Dendritic cell treated with granulocyte-macrophage colony-stimulating factor and Interleukin-4, amounts not matched to agents 40 ng/mL and 50 ng/mL, for 4 days (primary cell): ENCODE data around the gene YAP1.

Experiments
- H3K27ac Mint-ChIP-seq: one replicate; pipeline ENCODE4 v1.8.0; 2022; ENCODE audit warnings: mild to moderate bottlenecking, mixed read lengths
- H3K27me3 Mint-ChIP-seq: one replicate; pipeline ENCODE4 v1.8.0; 2022; ENCODE audit warnings: mild to moderate bottlenecking, mixed read lengths
- H3K36me3 Mint-ChIP-seq: one replicate; pipeline ENCODE4 v1.8.0; 2022; ENCODE audit warnings: low read depth, mixed read lengths
- H3K4me1 Mint-ChIP-seq: one replicate; pipeline ENCODE4 v1.8.0; 2022; ENCODE audit warnings: low read depth, mixed read lengths
- H3K4me3 Mint-ChIP-seq: one replicate; pipeline ENCODE4 v1.8.0; 2022; ENCODE audit warnings: mild to moderate bottlenecking, moderate library complexity, mixed read lengths
- H3K9me3 Mint-ChIP-seq: one replicate; pipeline ENCODE4 v1.8.0; 2022; ENCODE audit warnings: mixed read lengths
- intact Hi-C: fragments of 100-400 bp; cut with micrococcal nuclease; formaldehyde crosslinking; loops from one replicate; pipeline ENCODE4 v1.15.0; 2022

Gene YAP1

DNA sequence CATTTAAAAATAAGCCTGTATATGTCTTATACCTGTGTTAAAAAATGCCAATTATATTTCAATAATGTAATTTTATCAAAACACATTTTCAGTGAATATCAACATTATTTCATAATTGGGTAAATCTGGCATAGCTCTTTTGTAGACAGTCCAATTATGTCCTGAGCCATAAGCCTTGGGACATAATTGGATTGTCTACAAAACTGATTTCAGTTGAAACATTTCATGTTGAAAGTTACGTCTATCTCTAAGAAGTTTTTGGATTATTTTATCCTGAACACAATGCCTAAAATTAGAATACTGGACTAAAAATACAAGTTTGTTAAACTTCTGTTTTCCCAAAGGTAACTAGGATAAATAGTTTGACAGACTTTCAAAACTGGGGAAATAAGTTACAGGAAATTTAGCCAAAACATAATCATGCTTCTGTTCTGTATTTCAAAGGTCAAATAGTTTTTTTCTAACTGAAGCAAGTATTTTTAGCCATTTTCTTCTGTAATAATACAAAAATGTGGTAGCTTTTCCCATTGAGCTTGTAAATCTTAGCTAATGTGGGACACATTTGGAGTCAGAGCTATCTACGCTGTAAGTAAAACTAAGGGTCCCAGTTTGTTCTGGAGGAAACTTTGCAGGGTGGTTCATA is 106.3 kb downstream of the YAP1 start:
- Mint-ChIP-seq H3K9me3 (no peaks in the 10 kb centered on the region), H3K4me3 (no peak overlapping the region), H3K36me3 (no peaks in the 10 kb centered on the region), H3K27me3 (peaks cover 12% of the 10 kb centered on the region), H3K4me1 (no peaks in the 10 kb centered on the region), H3K27ac (no peak overlapping the region)
- intact Hi-C loops = no loop called here

DNA sequence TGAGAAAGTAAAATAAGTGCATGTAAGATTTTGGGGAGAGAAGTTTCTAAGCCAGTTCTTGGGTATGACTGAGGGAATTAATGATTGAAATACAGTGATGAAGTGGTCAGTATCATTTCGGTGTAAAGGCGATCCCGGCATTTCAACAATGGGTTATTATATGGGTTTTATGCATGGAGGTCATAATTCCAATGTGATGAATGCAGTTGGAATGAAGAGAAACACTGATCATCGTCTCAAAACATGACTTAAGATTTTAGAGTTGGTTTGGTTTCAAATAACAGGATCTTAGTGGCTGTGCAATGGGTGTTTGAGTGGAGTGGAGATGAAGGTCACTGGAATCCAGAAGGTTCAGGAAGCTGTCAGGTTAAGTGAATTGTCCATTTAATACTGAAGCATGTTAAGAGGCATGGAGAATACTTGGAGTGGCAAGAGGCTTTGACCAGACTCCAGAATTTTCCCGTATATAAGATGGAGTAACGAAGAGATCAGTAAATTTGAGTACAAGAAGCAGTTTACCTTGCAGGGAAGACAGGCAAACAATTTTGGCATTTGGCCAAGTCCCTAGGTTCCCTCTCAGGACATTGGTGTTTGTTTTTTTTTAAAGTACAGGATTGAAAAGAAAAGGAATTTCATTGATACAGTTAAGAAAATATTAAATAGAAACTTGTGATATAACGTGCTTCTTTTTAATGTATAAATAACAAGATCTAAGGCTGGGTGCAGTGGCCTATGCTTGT is 110.7 kb downstream of the YAP1 start:
- no peak overlapping the region for H3K27ac Mint-ChIP-seq
- no peak overlapping the region for H3K4me3 Mint-ChIP-seq
- no peaks in the 10 kb centered on the region for H3K36me3 Mint-ChIP-seq
- H3K4me1 Mint-ChIP-seq = no peaks in the 10 kb centered on the region
- H3K9me3 Mint-ChIP-seq = no peaks in the 10 kb centered on the region
- intact Hi-C loops = no loop called here
- H3K27me3 Mint-ChIP-seq = peaks cover 6% of the 10 kb centered on the region

DNA sequence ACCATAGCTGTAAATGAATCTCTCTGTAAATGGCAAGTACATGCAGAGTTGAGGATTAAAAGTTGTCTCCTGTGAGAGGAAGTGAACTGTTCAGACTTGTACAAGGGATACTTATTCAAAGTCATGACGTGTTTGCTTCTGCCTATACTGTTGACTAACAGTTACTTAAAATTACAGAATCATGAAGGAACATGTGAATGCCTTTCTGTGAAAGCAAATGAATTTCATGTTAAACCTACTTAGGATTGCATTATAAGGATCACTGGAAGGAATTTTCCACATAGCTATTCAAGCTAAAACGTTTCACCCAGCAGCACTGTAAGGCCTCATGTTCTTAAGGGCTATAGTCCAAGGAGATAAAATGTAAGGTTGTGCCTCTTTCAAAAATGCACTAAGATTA is 113.6 kb downstream of the YAP1 start:
- intact Hi-C loops = no loop called here
- H3K27ac Mint-ChIP-seq = no peak overlapping the region

DNA sequence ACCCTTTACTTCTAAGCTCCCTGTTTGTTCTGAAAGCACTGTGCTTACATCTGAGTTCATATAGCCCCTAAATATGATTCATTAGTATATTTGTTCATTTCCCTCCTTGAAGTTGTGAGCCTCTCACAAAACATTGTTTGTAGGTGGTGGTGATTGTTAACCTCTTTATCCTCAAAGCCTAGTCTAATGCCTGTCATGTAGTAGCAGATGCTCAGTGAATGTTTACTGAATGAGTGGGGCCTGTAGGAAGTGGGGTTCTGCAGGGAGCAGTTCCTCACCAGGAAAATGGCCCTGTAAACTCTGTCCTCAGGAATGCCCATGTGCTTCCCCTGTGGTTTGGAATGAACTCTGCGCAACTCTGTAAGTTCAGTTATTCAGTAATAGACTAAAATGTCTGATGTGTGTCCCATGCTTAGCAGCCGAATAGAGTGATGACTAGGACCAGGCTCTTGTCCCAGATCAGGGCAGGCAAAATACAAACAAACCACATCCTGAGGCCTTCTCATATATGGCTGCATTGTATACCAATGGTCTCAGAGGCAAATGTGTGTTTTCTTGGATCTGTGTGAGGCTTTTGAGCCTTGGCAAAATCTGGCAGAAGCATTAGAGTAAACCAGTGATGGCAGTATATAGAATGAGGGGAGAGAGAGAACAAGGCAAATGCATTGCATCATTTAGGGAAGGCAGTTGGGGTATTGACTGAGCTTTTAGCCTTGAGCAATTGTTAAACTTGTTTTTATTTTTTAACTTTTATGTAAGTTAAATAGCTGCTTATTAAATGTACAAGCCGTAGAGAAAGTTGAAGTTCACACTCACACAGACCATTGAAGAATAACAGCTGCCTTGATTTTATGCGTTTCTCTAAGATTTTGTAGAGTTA is 115.7 kb downstream of the YAP1 start:
- H3K36me3 Mint-ChIP-seq = no peaks in the 10 kb centered on the region
- H3K4me1 Mint-ChIP-seq = no peaks in the 10 kb centered on the region
- H3K27ac Mint-ChIP-seq = no peak overlapping the region
- no peak overlapping the region for H3K4me3 Mint-ChIP-seq
- H3K9me3 Mint-ChIP-seq = no peaks in the 10 kb centered on the region
- intact Hi-C loops = no loop called here
- peaks cover 6% of the 10 kb centered on the region for H3K27me3 Mint-ChIP-seq

More for the DNA sequence above, 113.6 kb downstream of the YAP1 start:
- H3K9me3 Mint-ChIP-seq = no peaks in the 10 kb centered on the region
- H3K27me3 Mint-ChIP-seq = peaks cover 8% of the 10 kb centered on the region
- H3K4me1 Mint-ChIP-seq = no peaks in the 10 kb centered on the region
- H3K4me3 Mint-ChIP-seq = no peak overlapping the region
- H3K36me3 Mint-ChIP-seq = no peaks in the 10 kb centered on the region

DNA sequence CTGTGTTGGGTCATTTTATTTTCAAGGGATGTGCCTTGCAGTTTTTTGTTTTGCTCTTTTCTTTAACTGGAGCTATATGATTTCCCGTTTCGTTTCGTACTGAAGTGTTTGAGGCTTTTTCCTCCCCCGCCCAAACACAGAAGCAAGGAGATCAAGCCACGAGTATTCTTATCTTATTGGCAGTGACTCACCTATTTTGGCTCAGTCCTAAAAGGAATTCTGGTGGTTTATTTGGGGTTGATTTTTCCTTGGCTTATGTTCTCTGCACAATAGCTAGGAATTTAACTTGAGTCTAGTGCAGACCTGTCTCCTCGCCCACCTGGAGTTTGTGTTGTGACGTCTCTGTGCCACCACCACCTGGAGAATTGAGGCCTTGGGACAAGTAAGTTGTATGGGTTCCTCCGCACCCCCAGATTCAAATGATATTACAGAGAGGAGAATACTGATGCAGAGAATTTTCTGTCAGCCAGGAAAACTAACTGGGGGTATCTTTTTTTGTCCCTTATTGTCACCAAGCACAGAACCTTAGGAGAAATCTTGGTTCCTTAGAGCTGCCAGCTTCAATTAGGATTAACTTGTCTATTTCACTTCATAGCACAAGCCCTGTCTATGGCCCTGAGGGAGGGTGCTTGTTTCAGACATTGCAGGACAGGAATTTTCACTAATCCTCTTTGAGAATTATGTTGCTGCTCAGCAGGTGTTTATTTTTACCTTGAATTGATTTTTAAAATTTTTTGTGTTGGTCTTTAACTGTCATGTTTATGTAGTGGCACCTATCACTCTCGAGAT is 116.6 kb downstream of the YAP1 start:
- no peak overlapping the region for H3K27ac Mint-ChIP-seq
- H3K27me3 Mint-ChIP-seq = peaks cover 6% of the 10 kb centered on the region
- intact Hi-C loops = no loop called here
- H3K36me3 Mint-ChIP-seq = no peaks in the 10 kb centered on the region
- no peak overlapping the region for H3K4me3 Mint-ChIP-seq
- no peaks in the 10 kb centered on the region for H3K4me1 Mint-ChIP-seq
- no peaks in the 10 kb centered on the region for H3K9me3 Mint-ChIP-seq

DNA sequence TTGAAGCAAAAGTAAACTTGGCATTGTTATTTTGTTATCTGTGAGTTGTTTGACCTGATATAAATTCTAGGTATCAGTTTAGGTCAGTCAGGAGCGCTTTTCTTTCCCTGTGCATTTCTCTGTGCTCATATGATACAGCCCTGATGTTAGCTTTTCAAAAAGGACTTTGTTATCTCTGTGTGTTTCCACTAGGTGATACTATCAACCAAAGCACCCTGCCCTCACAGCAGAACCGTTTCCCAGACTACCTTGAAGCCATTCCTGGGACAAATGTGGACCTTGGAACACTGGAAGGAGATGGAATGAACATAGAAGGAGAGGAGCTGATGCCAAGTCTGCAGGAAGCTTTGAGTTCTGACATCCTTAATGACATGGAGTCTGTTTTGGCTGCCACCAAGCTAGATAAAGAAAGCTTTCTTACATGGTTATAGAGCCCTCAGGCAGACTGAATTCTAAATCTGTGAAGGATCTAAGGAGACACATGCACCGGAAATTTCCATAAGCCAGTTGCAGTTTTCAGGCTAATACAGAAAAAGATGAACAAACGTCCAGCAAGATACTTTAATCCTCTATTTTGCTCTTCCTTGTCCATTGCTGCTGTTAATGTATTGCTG is 119.4 kb downstream of the YAP1 start:
- Mint-ChIP-seq H3K4me1 (no peaks in the 10 kb centered on the region), H3K27ac (no peak overlapping the region), H3K9me3 (no peaks in the 10 kb centered on the region), H3K27me3 (peaks cover 9% of the 10 kb centered on the region), H3K4me3 (no peak overlapping the region), H3K36me3 (no peaks in the 10 kb centered on the region)
- intact Hi-C loops = no loop called here

DNA sequence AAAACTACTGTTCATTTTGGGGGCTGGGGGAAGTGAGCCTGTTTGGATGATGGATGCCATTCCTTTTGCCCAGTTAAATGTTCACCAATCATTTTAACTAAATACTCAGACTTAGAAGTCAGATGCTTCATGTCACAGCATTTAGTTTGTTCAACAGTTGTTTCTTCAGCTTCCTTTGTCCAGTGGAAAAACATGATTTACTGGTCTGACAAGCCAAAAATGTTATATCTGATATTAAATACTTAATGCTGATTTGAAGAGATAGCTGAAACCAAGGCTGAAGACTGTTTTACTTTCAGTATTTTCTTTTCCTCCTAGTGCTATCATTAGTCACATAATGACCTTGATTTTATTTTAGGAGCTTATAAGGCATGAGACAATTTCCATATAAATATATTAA is 119.9 kb downstream of the YAP1 start:
- Mint-ChIP-seq H3K9me3 (no peaks in the 10 kb centered on the region), H3K27me3 (peaks cover 12% of the 10 kb centered on the region), H3K4me1 (no peaks in the 10 kb centered on the region), H3K4me3 (no peak overlapping the region), H3K27ac (no peak overlapping the region), H3K36me3 (no peaks in the 10 kb centered on the region)
- intact Hi-C loops = no loop called here

DNA sequence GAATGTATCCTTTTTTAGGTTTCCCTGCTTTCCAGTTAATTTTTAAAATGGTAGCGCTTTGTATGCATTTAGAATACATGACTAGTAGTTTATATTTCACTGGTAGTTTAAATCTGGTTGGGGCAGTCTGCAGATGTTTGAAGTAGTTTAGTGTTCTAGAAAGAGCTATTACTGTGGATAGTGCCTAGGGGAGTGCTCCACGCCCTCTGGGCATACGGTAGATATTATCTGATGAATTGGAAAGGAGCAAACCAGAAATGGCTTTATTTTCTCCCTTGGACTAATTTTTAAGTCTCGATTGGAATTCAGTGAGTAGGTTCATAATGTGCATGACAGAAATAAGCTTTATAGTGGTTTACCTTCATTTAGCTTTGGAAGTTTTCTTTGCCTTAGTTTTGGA is 120.7 kb downstream of the YAP1 start:
- H3K27me3 Mint-ChIP-seq = peaks cover 12% of the 10 kb centered on the region
- H3K4me1 Mint-ChIP-seq = no peaks in the 10 kb centered on the region
- H3K9me3 Mint-ChIP-seq = no peaks in the 10 kb centered on the region
- H3K4me3 Mint-ChIP-seq = no peak overlapping the region
- intact Hi-C loops = no loop called here
- no peak overlapping the region for H3K27ac Mint-ChIP-seq
- H3K36me3 Mint-ChIP-seq = no peaks in the 10 kb centered on the region

DNA sequence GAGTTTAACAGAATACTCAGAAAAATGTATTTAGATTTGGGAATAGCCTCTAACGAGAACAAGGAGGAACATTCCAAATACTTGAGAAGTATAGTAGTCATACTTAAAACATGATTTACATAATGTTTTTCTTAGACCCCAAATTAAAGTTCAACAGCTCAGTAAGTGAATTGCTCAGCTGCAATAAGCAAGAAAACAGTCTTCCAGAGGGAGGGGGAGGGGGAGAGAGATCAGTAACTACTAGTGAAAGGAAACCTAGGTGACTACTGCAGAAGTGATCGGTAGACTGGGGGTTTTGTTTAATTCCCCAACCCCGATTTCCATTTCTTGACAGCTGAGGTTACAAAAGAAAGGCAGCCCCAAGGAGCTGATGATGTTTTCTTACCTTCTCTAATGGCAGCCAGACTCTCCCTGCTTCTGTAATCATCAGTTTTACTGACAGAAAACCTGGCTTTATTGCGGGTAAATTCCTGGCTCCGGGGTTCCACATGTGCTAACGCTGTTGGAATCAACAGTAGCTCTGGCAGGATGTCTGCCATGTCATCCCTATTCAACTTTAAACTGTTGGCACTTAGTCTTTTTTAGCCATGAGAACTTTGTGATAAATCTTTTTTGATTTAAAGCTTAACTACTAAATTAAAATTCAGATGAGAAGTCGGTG is 124.7 kb downstream of the YAP1 start:
- Mint-ChIP-seq H3K27ac (no peak overlapping the region), H3K27me3 (peaks cover 20% of the 10 kb centered on the region), H3K4me3 (no peak overlapping the region)

DNA sequence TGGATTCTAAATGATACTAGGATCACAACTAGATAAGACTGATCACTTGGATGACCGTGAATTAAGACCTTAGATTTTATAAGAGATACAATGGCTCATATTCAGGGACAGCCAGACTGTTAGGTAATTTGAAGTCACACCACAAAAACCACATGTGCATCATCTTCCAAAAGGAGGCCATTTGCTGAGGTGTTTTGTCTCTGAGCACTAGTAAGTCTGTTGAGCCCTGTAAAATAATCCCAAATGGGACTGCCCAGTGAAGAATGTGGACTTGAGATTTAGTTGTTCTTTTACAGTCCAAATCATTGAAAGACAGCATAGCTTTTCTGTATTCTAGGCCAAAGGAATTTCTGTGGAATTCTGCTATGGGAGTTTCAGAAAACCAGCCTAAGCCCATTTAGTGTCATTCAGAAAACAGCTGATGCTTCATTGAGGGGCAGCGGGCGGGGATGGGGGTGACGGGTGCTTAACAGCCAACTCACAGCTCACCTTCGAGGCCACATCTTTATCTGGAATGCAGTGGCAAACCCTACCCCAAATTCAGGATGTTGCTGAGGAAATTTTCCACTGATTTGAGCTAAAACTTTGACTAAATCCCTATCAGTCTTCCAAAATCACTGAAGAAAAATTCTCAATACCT is 127.0 kb downstream of the YAP1 start:
- intact Hi-C loops = no loop called here

More for the DNA sequence above, 124.7 kb downstream of the YAP1 start:
- Mint-ChIP-seq H3K36me3 (no peaks in the 10 kb centered on the region), H3K9me3 (no peaks in the 10 kb centered on the region), H3K4me1 (no peaks in the 10 kb centered on the region)
- intact Hi-C loops = no loop called here

DNA sequence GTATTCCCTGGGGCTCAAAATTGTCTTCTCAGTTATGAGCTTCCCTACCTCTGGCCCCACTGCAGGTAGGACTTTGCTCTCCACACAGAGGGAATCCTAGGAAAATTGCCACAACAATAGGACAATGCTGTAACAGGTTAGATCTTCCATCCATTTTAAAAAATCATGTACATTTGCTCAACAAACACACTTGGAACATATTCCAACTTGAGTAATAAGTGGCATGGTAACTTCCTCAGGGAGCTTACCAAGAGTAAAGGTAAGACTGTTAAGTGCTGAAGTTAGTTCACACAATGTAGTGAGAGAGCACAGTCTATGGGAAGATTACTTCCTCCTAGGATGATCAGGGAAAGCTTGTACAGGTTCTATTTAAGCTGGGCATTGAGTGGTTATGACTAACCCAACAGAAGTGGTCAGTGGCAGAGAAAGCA is 128.2 kb downstream of the YAP1 start:
- peaks cover 24% of the 10 kb centered on the region for H3K27me3 Mint-ChIP-seq
- no peaks in the 10 kb centered on the region for H3K9me3 Mint-ChIP-seq
- no peak overlapping the region for H3K4me3 Mint-ChIP-seq
- H3K27ac Mint-ChIP-seq = no peak overlapping the region
- intact Hi-C loops = no loop called here
- peaks cover 5% of the 10 kb centered on the region for H3K4me1 Mint-ChIP-seq
- H3K36me3 Mint-ChIP-seq = no peaks in the 10 kb centered on the region

More for the DNA sequence above, 127.0 kb downstream of the YAP1 start:
- H3K9me3 Mint-ChIP-seq = no peaks in the 10 kb centered on the region
- no peak overlapping the region for H3K4me3 Mint-ChIP-seq
- peaks cover 24% of the 10 kb centered on the region for H3K27me3 Mint-ChIP-seq
- H3K4me1 Mint-ChIP-seq = peaks cover 5% of the 10 kb centered on the region
- H3K36me3 Mint-ChIP-seq = no peaks in the 10 kb centered on the region
- no peak overlapping the region for H3K27ac Mint-ChIP-seq

DNA sequence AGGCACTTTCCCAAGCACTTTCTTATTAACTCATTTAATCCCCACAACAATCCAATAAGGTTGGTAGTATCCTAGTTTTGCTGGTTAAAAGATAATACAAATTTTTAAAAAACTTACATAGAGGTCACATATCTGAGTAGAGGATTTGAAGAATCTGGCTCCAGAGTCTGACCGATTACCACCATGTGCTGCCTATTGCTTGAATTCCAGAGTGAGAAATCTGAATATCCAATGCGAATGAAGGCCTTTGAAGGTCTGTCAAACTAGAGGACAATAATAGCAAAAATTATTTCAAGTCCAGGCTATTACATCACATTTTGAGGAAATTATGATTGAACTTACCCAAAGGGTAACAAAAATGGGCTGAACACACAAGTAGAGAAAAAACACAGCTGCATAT is 129.2 kb downstream of the YAP1 start:
- H3K9me3 Mint-ChIP-seq = no peaks in the 10 kb centered on the region
- H3K27me3 Mint-ChIP-seq = peaks cover 29% of the 10 kb centered on the region
- no peak overlapping the region for H3K27ac Mint-ChIP-seq
- peaks cover 5% of the 10 kb centered on the region for H3K4me1 Mint-ChIP-seq
- H3K4me3 Mint-ChIP-seq = no peak overlapping the region
- H3K36me3 Mint-ChIP-seq = no peaks in the 10 kb centered on the region
- intact Hi-C loops = no loop called here
